Jurkat, Clone E6-1 (cell line): ENCODE data around the gene MTX3.
A peak's percentile ranks its signal among the peaks of the same experiment; 100 is the strongest.

Source experiments
- DNase-seq: peaks from one replicate; pipeline ENCODE4 v3.0.0-alpha.2; 2011; ENCODE audit warnings: low read depth, low spot score
- H3K4me3 ChIP-seq: 2 replicates; pipeline ENCODE4 v1.5.1; 2011; ENCODE audit warnings: mild to moderate bottlenecking, low read length, control low read depth, moderate library complexity

Gene MTX3

DNA sequence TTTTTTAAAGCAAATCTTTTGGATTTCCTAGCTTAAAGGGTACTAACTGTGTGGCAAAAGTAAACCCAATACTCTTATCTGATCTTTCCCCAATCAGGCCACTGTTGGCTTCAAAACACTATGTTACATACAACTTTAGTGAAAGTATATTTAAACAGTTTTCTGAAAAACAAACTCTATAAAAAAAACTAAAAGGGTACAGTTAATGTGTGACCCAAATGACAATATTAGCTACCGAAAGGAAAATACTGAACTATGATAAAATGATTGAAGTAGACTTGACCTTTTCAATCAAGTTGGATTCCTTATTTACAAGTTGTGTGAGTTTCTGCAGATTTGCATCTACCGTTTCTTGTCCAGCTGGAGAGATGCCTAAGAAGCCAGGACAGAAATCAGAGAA, 5.8 kb downstream of the MTX3 start:
- no peak for DNase-seq
- no peak overlapping the region for H3K4me3 ChIP-seq

DNA sequence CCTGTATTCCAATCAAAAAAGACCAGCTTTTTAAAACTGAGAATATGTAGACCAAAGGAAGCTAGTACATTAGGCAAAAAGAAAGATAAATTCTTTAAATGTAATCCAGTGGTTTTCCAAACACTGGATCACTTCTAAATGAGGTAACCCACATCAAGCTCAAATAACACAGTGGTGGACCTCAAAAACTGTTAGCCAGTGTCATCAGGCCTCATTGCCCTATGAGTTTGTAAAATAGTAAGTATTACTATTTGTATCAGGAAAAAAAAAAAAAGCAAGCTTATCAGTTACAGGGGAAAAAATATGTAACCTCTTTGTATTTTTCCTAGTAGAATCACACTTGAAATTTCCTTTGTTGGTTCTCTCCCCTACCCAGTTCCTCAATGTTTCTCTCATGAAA, 6.7 kb downstream of the MTX3 start:
- H3K4me3 ChIP-seq: no peak overlapping the region
- no peak for DNase-seq

DNA sequence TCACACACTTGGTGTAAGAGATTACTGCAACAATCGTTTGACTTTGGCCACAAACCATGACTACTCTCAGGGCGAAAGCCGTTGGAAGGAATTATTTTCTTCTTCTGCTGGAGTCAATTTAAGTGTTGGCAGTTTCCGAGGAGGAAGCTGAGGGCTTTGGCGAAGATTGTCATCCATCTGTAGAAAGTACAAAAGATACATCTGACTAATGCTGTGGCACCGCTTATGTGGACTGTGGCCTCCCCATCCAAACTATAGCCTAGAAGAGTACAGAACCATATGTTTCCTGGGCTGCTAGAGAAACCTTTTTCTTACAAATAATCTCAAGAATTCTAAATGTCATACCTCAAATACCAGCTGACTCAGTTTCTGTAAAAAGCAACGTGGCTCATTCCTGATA, 7.4 kb downstream of the MTX3 start:
- peak; percentile 37 for DNase-seq
- no peak overlapping the region for H3K4me3 ChIP-seq

DNA sequence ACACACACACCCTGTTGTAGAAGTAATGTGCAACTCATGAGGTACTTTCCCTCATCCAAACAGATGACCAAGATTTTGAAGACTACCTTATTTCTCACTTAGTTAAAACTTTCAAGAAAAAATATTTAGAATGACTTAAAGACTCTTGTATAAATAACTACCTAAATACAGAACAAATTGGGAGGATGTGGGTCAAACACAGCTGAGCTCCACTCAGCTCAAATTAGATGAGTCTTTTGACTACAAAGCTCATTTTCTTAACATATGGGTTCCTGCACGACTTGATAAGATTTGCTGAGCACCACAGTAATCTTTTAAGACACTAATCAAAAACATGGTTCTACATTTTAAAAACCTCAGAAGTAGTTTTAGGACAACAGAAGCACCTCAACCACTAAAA, 8.9 kb downstream of the MTX3 start:
- no peak overlapping the region for H3K4me3 ChIP-seq
- peak; percentile 86 for DNase-seq

DNA sequence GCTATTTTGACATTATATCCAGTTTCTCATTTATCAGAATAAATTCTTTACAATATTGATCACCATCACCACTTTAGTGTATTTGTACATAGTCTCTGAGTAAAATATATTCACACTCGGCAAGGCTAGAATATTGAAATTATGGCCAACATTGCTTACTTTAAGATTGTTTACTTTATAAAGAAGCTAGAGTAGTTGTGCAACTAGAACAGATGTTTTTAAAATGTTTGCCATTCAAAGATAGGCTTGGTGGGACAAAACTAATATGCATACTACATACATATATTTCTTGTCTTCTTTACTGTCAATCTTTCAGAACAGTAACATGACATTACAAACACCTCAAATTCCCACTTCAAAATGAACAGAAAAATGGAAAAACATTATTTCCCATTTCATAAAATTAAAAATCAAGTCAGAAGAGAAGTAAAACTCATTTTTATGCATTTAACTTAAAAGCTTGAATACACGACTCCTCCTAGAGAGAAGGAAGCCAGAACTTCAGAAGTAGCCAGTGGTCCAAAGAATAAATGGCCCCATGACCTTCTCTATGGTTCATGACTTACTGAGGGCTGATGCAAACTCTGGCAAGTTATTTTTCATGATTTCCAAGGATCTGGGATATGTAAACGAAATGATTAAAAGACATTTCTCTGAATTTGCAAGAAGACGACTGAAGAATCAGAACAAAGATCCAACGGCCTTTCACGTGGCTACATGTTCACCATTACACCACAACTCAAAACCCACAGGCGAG, 14.1 kb downstream of the MTX3 start:
- no peak for DNase-seq
- H3K4me3 ChIP-seq: no peak overlapping the region

DNA sequence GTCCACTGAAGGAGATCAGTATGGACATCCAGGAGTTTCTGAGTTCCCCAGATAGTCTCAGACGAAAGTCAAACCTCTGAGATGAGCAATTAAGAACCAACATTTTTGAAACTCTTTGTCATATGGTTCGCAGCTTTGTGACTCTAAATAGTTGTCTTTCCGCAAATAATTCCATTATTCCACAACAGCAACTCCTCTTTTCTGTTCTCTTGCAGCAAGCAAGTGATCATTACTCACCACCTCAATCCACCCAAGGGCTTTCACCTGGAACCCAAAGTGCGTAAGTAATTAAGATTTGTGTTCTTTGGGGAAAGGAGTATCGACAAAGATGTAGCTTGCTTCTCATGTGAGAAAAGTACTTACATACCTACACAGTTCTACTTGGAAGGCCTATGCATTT, 15.6 kb downstream of the MTX3 start:
- no peak for DNase-seq
- no peak overlapping the region for H3K4me3 ChIP-seq

DNA sequence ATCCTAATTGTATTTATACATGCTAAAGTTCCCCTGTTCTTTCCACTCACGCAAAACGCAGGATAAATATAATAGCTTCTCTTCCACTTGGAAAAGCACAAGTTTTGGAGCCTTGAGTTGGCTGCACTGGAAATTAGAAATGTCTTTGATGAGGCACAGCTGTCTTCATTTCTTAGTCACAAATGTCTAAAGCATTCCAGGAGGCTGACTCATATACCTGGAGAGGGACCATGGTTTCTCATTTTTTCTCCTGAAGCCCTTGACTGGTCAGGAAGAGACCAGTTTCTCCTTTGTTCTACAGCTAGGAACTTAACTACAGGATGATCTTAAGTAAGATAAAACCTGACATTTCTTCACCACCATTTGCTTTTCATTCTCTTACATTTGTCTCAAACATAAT, 16.2 kb downstream of the MTX3 start:
- no peak overlapping the region for H3K4me3 ChIP-seq

DNA sequence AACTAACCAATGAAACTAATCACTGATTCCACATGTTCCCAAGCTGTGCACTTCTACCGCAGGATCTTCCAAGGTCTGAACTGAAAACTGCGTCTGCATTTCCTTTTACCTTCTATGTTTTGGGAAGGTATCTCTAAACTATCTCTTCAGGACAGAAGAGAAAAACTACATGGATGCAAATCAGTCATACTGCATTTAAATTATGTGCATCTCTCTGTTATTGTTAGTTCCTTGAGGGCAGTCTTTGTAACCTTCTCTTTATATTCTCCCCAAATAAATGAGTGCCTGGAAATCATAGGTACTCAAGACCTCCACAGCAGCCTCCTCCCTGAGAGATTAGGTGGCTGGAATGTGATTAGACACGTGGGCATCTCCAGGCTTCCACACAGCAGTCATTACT, 17.1 kb downstream of the MTX3 start:
- no peak for DNase-seq

More for the DNA sequence above, 16.2 kb downstream of the MTX3 start:
- DNase-seq: no peak

DNA sequence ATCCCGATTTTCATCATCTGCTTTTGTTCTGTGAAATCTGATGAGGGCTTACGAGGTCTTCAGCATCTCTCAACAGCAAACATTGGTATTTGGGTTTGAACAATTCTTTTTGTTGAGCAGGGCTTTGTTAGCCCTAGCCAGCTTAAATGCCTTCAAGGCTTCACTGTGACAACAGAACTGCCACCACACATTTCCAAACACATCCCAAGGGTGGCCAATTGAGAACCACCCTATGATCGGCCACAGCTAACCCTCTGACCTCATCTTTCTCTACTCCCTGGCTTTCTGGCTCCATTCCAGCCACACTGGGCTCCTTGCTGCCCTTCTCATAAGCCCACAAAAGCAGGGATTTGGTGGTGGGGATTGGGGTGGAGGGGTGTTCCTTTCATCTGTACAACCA, 17.6 kb downstream of the MTX3 start:
- no peak overlapping the region for H3K4me3 ChIP-seq
- DNase-seq: no peak

More for the DNA sequence above, 17.1 kb downstream of the MTX3 start:
- H3K4me3 ChIP-seq: no peak overlapping the region

DNA sequence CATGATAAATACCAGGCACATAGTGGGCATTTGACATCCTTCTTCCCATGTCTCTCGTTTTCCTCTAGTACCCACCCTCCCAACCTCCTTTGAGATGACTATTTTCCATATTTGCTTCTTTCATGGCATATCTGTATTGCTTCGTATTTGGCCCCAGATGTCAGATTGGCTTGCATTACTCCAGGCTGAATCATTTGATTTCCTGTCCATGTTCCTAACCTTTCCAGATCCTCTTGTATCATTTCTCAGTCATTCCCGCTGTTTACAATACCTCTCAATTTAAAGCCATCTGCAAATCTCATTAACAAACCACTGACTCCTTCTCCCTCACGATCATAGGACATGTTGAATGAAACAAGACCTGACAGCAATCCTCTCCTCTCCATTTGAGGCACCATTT, 19.9 kb downstream of the MTX3 start:
- H3K4me3 ChIP-seq: no peak overlapping the region
- no peak for DNase-seq

DNA sequence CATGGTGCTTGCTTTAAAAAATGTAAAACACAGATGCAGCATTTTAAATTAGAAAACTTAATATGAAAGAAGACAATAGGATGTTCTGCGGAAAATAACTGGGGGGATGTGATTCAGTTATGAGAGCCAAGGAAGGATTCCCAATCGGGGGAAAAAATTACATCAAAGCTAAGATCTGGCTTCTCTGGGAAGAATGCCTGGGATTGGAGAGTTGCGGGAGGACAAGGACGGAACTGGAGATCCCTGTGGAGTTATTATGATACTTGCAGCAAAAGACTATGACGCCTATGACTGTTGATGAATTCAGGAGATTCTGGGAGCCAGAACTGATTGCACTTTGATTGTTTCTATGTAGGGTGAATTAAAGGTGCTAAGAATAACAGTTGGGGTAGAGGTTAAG, 24.6 kb downstream of the MTX3 start:
- DNase-seq: no peak
- H3K4me3 ChIP-seq: no peak overlapping the region

DNA sequence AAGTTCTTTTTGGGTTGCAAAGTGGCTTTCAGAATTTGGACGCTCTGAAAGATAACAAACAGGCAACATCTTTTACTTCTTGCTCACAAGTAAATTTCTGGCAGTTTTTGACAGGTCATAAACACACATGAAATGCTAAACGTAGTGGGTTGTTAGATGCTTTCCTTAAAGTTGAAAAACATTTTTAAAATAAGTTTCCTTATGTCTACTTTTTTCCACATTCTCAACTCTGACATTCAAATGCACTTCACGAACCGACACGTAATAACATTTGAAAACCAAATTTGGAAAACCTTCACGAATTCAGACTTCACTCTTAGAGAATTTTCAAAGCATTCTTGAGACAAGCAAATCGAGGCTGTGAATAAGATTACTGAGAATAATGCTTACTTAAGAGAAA, 26.9 kb downstream of the MTX3 start:
- DNase-seq: no peak
- no peak overlapping the region for H3K4me3 ChIP-seq

DNA sequence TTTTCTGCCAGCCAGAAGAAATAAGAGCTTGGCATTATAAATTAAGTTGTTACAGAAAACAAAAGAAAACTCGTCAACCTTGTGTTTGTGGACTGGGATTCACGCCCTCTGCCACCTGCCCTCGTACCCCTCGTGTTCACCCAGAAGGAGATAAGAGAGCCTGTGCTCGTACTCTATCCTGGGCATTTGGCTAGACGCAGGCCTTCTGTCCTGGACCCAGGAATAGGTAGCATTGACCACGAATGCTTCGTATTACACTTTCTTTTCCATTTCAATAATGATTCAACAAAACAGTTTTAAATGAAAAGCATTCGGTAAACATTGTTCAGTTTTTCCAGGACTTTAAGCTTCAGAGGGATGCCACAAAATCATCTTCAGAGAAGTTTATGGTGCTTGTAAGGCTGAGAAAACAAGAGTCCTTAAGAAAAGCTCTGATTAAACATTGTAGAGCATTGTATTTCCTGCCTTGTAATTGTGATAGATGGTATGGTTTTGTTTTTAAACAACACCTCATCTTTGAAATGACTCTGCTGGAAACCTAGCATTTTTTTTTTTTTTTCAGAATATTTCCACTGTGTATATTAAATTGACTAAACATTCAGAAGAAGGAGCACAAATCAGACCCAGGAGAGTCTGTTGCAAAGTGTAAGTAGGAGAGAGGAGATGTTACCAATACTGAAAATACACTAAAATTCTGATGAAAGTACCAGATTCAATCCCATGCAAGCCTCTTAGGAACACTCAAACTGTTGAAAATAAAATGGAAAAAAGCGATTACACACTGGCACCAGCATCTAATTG, 27.6 kb downstream of the MTX3 start:
- DNase-seq: no peak
- no peak overlapping the region for H3K4me3 ChIP-seq

DNA sequence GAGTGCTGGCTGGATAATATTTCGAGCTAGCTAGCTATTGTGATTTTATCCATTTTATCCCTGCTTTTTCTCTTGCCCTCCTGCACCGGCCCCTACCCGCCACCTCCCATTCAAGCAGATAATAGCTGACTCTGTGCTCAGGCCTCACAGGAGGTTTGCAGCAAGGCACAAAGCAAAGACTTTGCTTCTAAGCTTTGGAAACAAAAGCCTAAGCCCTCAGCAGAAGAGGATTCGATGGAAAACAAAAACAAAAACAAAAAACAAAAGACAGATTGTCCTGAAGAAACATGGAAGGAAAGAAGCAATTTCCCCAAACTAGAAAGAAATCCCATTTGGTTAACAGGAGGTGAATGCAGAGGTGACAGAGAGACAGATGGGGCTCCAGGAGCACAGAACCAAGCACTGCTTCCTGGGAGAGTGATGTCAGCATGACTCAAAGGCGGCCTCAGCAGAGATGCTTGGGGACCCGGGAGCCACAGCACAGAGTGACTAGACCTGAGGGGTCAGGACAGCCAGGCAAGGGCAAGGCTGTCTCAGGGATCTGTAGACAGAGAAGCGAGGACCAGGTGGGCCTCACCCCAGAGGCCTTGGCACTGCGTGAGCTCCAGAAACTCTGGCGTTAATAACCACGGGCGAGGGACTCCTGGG, 28.4 kb downstream of the MTX3 start:
- no peak overlapping the region for H3K4me3 ChIP-seq
- no peak for DNase-seq

DNA sequence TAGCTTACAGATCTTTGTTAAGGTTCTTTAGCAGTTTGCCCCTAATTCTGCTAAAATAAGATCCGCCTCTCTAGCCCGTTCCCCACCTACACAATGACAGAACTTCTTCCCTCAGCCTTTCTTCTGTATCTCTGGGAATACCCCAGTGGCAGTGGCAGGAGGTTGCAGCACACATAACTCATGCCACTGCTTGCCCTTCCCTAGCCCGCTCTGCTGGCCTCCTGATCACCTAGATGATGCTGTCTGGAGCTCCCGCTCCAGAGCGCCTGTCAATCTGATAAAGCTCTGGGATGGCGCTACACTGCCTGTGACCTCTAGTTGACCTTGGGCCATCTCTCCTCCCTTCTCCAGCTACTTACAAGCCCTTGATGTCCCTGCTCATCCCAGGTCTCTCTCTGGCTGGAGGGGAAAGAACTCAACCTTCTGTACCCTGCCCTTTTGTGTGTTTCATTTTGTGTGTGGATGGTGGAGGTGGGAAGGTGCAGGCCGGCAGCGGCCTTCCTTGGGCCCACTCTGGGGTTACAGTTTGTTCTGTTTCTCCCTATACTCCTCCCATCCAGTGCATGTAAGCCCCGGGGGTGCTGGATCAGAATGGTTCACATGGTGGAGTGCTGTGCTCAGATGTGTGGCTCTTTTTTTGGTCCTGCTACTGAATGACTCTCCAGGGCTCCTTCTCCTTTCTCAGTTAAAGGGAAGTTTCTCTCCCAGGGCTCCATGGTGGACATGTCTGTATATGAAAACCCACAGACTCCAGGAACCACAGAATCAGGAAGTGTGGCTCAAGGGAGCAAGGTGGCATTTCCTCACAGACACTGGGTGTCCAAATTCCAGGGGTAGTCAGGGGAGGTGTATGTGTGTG, 29.1 kb downstream of the MTX3 start:
- H3K4me3 ChIP-seq: no peak overlapping the region
- DNase-seq: no peak

DNA sequence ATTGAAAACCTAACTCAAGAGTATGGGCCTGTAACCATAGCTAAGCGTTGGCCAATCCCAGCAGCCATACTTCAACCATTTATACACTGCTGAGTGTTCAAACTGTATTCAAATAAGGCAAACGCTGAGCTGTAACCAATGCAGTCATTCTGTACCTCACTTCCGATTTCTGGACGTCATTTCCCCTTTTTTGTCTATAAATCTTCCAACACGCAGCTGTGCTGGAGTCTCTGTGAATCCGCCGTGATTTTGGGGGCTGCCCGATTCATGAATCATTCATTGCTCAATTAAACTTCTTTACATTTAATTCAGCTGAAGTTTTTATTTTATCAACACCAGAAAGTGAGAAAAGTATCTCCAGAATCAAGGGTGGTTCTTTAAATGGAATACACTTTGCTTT, 31.7 kb downstream of the MTX3 start:
- no peak overlapping the region for H3K4me3 ChIP-seq
- no peak for DNase-seq

DNA sequence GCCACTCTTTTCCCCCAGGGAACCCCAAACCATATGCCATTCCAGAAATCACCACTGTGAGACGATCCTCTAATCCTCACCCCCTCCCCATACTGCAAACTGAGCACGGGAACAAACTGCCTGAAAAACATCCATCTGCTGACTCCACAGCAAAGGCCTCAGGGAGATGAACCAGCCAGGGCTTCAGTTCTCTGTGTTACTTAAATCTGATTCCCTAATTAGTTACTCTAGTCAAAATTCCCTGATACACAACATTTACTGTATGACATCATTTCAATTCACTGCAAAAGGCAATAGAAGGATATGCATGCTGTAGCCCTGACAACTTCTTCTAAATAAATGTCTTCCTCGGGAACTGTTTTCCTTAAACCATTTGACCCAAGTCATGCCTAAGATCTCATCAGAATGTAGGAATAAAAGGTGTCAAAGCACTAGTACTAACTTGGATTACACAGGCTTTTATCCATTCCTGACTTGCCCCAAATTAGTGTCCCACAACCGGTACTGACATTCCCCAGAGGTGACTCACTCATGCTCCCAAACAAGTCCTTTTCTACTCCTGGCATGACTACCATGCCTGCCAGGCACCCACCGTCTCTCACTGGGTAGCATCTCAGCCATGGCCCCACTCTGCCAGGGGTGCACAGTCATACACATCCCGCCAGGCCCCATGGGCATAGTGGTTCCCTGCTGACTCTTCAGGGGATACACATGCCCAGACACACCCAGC, 35.0 kb downstream of the MTX3 start:
- DNase-seq: no peak
- no peak overlapping the region for H3K4me3 ChIP-seq

DNA sequence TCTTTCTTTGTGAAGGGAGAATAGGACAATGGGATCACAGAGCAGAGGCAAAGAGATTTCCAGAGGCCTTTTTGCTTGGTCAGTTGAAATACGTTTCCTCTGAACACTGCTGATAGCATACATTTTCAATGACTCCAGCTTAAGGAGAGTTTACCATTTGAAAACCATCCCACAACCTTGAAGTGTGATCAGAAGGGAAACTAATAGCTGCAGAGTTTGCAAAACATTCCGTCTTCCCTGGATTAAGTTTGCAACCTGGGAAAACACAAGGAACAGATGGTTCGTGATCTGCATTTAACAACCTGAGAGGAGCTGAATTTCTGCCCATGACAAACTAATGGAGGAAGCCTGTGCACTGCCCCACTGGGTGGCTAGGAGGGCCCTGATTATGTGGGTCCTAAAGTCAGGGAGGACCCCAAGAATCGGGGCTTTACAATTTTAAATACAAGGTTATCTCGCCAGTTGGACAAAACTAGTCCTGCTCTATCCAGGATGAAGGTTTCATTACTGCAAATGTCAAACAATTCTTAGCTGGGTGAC, 35.6 kb downstream of the MTX3 start:
- H3K4me3 ChIP-seq: no peak overlapping the region
- DNase-seq: no peak

DNA sequence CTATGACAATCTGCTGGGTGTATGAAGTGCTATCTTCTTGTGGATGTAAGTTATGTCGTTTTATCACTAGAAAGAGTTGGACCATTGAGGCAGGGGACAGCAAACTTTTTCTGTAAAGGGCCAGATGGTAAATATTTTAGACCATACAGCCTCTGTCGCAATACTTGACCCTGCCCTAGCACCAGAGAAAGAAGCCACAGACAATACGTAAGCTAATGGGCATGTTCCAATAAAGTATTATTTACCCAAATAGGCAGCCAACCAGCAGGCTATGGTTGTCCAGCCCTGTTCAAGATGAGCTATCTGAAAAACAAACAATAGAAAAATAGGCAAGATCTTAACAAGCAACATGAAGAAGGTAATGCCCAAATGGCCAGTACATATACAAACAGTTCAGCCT, 36.4 kb downstream of the MTX3 start:
- no peak overlapping the region for H3K4me3 ChIP-seq

More for the DNA sequence above, 36.4 kb downstream of the MTX3 start:
- DNase-seq: no peak
